ENCODE data around the gene OR51B2.
"Not testable (repeated sequence)": the region's sequence is repeated elsewhere in the genome, so short reads cannot be mapped to it uniquely, and the experiment has no call there.

The OR51B2 gene

DNA sequence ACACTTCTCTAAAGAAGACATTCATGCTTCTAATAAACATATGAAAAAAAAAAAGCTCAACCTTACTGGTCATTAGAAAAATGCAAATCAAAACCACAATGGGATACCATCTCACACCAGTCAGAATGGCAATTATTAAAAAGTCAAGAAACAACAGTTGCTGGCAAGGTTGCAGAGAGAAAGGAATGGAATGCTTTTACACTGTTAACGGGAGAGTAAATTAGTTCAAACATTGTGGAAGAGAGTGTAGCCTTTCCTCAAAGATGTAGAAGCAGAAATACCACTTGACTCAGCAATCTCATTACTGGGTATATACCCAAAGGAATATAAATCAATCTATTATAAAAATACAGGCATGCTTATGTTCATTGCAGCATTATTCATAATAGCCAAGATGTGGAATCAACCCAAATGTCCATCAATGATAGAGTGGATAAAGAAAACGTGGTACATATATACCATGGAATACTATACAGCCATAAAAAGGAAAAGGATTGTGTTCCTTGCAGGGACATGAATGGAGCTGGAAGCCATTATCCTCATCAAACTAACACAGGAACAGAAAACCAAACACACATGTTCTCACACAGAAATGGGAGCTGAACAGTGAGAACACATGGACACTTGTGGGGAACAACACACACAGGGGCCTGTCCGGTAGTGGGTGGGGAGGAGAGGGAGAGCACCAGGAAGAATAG lies 10.6 kb downstream of the OR51B2 start:
- not testable (repeated sequence) for DNase-seq (ENCODE audit: low read depth in 2 of 2)

DNA sequence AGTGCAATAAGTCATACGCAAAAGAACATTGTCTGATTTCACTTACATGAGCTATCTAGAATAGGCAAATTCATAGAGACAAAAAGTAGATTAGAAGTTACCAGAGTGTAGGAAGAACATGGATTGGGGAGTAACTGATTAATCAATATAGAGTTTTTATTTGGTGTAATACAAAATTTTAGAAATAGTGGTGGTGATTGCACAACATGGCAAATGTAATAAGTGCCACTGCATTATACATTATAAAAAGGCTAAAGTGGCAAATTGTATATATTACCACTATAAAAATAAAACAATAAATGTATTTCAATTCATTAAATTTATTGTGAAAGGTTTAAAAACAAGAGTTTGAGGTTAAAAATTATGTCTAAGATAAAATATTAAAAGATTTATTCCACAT lies 13.7 kb downstream of the OR51B2 start:
- no peak for DNase-seq (ENCODE audit: low read depth in 2 of 2)

DNA sequence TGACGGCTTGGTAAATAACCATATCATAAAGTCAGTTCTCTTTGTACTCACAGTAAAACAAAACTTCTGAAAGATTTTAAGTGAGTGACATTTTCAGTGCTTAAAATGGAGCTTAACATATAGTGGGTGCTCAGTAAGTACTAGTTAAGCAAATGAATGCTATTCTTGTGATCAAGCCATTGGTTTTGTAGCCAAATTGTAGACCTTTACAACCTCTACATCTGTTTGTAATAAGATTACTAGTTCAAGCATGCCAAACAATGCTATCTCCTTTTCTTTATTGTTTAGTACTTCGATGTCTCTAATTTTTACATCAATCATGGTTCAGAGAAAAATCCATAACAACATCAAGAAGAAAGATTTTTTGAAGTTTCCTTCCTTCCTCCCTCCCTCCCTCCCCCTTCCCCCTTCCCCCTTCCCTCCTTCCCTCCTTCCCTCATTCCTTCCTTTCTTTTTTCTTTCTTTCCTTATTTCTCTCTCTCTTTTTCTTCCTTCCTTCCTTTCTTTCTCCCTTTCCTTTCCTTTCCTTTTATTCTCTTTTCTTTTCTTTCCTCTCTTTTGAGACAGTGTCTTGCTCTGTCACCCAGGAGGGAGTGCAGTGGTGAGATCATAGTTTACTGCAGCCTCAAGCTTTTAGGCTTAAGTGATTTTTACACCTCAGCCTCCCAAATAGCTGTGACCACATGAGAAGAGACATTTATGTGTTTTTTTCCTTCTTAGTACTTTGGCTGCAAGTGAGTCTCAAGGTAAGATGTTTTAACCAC lies 16.7 kb downstream of the OR51B2 start:
- no peak for DNase-seq (ENCODE audit: low read depth in 2 of 2)

DNA sequence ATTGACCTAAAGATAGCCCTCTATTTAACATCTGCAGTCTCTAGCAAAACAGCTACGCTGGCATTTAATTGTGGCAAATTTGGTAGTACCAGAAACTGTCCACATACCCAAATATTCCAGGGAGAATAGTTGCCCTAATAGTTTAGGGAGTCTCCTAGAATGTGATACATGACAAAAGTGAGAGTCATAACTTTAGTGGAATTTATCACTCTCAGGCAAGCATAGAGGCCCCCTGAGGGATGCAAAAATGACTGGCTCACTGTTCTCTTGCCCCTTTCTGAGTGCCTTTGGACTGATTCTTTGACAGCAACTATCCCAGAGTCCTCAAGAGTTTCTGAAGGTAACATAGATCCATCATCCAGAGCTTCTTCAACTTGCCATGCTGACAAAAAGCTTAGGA lies 20.1 kb downstream of the OR51B2 start:
- DNase-seq (ENCODE audit: low read depth in 2 of 2) = no peak

DNA sequence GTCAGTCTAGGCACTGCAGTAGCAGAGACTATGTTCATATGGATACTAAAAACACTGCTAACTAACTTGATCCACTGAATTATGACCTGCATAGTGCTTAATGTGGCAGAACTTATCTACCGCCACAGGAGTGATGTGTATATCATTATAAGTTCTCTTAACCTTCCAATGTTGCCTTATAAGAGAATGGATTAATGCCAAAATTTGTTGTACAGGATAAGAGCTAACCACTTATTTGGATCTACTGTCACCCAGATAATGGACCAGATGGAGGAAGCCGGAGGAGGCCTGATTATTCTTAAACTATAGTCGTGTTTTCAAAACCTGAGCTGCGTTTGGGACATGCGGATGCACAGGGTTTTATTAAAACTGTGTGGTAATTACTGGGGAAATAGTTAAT lies 20.5 kb downstream of the OR51B2 start:
- DNase-seq (ENCODE audit: low read depth in 2 of 2) = no peak

DNA sequence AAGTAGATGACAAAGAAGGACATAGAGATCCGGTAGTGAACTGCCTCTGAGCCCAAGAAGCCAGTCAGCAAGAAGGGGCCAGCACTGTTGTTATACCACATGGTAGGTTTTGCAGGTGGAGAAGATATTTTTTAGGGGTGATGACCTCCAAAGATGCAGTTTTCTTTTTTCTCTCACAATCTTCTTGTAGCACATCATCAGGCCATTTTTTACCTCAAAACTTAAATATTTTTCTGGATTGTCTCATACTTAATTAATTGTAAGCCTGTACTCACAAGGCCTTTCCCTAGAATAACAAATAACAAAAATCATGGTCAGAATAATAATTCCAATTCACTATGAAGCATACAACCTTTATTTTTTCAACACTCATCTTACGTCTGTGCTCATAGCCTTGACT lies 22.3 kb downstream of the OR51B2 start, which contains the start of gene OR51B4:
Gene OR51B4 (minus strand): TSS at position 101 of the 400 bp plus-strand sequence. CDS start 0 bp downstream, at position 101.
- no peak for DNase-seq (ENCODE audit: low read depth in 2 of 2)

DNA sequence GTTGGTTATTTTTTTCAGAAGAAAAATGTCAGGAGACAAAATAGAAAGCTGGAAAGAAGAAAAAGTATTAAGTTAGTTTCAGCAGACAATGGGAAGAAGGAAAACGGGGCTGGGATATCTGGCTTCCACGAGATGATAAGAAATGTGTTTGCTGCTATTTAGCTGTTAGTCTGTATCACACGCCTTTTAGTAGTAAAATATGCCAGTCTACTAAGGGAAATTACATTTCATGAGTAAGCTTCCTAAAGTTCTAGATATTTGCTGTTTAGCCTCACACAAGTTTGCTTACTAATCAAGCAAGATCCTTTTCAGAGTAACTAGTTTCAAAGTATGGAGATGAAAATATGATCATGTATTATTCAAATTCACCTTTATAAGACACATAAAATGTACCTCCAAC lies 23.8 kb downstream of the OR51B2 start:
- DNase-seq (ENCODE audit: low read depth in 2 of 2) = no peak

DNA sequence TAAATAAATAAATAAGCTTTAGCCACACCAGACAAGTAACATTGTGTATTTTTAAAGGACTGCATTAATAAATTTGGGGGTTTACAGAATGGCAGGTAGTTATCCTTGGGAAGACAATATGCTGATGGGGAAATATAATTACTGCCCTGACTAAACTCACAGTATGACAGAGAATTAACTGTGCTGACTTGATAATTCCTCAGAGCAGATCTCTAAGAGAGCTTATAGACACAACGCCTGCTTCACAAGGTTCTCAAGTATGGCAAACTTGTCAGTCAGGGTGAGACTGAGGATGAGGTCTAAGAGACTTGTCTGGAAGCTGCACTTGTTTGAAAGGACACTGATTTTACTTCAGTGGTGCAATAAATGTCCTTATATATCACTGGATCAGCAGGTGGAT lies 25.6 kb downstream of the OR51B2 start:
- no peak for DNase-seq (ENCODE audit: low read depth in 2 of 2)

DNA sequence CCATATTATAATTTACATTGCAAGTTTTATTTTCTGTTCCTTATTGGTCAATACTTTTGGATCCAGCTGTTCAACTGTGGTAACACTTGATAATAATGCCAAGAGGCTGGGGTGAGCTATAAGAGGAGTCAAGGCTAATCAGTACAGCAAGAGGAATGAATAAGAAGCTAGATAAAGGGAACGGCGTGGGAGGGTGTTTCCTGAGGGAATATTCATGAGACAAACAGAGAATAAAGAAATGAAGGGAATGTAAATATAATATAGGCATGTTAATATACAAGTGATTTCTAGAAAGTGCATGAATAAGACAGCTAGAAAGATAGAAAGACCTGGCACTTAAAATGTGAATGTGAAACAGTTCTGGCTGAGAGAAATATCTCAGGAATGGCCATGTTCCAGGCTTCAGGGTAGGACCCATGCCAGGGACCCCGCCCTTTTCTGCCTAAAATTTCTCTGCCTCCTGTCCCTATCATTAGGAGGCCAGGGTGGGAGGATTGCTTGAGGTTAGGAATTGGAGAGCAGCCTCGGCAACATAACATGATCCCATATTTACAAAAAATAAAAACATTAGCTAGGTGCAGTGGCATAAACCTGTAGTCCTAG lies 26.3 kb downstream of the OR51B2 start:
- DNase-seq (ENCODE audit: low read depth in 2 of 2) = no peak

DNA sequence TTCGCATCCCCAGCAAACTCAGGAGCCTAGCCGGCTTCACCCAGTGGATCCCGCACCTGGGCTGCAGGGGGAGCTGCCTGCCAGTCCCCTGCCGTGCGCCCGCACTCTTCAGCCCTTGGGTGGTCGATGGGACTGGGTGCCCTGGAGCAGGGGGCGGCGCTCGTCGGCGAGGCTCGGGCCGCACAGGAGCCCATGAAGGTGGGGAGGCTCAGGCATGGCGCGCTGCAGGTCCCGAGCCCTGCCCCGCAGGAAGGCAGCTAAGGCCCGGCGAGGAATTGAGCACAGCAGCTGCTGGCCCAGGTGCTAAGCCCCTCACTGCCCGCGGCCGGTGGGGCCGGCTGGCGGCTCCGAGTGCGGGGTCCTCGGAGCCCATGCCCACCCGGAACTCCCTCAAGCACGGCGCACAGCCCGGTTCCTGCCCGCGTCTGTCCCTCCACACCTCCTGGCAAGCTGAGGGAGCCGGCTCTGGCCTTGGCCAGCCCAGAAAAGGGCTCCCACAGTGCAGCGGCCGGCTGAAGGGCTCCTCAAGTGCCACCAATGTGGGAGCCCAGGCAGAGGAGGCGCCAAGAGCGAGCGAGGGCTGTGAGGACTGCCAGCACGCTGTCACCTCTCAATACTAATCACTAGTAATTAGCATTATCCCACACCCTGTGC lies 29.6 kb downstream of the OR51B2 start:
- not testable (repeated sequence) for DNase-seq (ENCODE audit: low read depth in 2 of 2)

DNA sequence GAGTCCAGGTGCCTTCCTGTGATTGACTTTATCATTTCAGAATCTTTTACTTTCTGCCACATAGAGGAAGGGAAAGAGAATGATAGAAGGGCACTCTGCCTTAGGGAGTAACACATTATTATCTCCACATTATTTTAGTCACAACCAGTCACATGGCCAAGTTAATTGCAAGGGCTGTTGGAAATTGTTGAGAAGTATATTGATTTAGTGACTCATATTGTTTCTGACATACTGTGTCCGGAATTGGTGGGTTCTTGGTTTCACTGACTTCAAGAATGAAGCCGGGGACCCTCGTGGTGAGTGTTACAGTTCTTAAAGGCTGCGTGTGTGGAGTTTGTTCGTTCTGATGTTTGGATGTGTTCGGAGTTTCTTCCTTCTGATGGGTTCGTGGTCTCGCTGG lies 31.1 kb downstream of the OR51B2 start:
- DNase-seq (ENCODE audit: low read depth in 2 of 2) = no peak

DNA sequence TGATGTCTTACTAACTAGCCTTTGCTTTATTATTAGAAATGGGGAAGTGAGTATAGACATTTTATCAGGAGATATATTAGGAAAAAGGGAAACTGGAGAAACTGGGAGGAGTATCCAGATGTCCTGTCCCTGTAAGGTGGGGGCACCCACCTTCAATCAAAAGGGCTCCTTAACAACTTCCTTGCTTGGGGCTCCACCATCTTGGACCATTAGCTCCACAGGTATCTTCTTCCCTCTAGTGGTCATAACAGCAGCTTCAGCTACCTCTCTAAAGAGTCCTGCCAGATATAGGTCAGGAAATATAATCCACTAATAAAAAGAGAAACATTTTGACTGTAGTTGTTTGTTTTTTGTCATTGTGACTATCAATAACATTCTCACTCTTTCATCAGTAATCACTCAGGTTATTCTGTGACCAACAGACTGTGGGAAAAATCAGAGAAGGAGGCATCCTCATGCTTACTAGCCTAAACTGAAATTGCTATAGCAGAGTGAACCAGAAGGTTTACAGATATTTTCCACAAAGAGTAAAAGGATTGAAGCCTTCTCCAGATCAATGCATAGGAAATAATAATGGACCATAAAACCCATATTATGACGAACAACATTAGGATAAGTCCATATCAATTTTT lies 32.8 kb downstream of the OR51B2 start:
- no peak for DNase-seq (ENCODE audit: low read depth in 2 of 2)

DNA sequence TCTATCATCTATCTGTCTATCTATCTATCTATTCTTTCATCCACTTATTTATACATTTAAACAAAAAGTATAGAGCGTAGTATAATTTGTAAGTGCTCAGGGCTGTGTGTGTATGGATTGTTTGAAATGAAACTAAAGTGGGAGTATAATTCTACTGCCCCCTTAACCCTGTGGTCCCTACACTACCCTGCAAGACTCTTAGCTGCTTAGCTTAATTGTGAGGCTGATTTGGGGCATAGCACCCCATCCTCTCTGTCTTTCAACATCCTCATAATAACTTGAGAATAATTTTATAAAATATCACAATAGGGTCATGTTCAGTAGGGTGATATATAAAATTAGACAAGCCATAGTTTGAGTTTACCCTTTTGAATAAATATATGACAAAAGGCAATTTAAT lies 34.0 kb downstream of the OR51B2 start:
- DNase-seq (ENCODE audit: low read depth in 2 of 2) = no peak

DNA sequence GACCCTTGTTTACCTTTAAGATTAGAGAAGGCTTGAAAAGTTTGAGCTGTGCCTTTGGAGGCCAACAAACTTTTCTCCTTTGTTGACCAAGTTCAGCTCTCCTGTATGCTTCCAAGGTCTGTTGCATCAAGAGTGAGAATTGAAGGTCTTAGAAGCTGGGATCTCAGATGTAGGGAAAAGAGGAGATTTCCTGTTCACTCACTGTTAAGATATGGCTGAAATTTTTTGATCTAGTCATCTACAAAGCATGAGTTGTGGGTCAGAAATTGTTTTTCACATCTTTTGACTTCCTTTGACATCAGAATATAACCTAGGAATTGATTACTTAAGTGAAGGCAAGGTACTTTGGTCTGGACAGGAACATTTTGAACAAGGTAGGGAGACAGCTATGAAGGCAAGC lies 34.4 kb downstream of the OR51B2 start:
- DNase-seq (ENCODE audit: low read depth in 2 of 2) = no peak

DNA sequence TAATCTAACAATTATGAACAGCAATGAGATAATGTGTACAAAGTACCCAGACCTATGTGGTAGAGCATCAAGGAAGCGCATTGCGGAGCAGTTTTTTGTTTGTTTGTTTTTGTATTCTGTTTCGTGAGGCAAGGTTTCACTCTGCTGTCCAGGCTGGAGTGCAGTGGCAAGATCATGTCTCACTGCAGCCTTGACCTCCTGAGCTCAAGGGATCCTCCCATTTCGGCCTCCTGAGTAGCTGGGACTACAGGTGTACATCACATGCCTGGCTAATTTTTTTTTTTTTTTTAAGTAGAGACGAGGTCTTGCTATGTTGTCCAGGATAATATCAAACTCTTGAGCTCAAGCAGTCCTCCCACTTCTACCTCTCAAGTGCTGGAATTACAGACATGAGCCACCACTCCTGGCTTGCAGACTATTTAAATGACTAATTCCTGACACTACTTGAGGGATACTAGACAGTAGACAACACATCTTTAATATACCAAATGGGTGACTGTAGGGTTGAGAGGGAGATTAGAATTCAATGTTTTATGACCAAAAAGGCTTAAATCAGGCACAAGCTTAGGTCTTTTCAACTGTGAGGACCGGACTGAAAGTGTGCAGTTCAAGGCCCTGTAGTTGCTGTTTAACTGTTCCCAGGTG lies 35.1 kb downstream of the OR51B2 start:
- no peak for DNase-seq (ENCODE audit: low read depth in 2 of 2)

DNA sequence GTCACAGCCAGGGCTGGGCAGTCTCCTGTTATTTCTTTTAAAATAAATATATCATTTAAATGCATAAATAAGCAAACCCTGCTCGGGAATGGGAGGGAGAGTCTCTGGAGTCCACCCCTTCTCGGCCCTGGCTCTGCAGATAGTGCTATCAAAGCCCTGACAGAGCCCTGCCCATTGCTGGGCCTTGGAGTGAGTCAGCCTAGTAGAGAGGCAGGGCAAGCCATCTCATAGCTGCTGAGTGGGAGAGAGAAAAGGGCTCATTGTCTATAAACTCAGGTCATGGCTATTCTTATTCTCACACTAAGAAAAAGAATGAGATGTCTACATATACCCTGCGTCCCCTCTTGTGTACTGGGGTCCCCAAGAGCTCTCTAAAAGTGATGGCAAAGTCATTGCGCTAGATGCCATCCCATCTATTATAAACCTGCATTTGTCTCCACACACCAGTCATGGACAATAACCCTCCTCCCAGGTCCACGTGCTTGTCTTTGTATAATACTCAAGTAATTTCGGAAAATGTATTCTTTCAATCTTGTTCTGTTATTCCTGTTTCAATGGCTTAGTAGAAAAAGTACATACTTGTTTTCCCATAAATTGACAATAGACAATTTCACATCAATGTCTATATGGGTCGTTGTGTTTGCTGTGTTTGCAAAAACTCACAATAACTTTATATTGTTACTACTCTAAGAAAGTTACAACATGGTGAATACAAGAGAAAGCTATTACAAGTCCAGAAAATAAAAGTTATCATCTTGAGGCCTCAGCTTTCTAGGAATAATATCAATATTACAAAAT lies 35.8 kb downstream of the OR51B2 start:
- no peak for DNase-seq (ENCODE audit: low read depth in 2 of 2)

DNA sequence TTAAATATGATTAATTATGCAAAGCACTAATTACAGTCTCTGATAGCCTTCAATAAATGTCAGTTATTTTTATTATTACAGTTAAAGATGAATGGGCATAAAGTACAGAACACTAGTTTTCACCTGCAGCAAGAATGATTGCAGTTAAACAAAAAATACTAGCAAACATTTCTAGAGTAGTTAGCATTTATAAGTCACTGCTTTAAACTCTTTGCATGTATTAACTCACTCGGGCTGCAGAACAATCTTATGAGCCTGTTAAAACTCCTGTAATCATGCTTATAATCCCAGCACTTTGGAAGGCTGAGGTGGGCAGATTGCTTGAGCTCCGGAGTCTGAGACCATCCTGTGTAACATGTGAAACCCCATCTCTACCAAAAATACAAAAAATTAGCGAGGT lies 37.2 kb downstream of the OR51B2 start:
- DNase-seq (ENCODE audit: low read depth in 2 of 2) = no peak

DNA sequence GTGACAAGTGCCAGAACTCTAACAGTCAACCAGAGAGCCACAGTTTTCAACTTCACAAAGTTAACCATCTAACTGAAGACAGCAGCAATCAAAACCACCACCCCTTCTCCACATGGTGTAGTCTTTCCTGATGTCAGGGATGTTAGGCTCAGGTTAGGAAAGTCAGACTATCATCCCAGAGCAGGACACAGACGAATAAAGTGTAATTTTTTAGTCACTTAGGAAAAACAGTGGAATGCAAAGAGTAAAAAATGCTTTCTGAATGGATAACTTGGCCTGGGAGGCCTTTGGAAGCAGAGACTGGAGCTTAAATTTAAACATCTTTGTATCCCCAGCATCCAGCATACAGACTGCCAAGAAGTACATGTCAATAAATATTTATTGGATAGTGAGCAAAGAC lies 37.7 kb downstream of the OR51B2 start:
- no peak for DNase-seq (ENCODE audit: low read depth in 2 of 2)

DNA sequence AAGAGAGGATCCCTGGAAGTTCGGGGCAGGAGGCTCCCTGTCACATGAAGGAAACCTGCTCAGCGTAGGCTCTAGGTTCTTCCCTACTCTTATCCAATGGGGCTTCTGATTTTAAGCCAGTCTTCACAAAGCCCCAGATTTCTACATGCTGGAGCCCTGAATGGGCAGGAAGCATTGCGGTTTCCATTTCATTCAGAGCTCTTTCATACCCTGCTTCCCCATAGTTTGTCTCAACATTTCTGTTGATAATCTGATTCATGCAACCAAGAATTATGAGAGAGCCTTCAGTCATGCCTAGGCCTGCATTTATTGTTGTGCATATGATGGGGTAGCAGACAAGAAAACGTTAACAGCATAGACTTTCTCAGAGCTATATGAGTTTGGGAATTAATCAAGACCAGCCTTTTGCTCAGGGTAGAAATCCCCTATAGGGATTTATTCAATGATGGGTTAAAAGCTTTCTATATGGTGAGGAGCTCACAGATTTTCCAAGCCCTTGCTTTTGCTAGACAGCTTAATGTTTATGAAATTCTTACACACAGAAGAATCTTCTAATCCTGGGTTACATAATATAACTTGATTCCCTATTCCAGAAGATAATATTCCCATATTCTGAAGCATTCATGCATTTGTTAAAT lies 38.3 kb downstream of the OR51B2 start:
- no peak for DNase-seq (ENCODE audit: low read depth in 2 of 2)

DNA sequence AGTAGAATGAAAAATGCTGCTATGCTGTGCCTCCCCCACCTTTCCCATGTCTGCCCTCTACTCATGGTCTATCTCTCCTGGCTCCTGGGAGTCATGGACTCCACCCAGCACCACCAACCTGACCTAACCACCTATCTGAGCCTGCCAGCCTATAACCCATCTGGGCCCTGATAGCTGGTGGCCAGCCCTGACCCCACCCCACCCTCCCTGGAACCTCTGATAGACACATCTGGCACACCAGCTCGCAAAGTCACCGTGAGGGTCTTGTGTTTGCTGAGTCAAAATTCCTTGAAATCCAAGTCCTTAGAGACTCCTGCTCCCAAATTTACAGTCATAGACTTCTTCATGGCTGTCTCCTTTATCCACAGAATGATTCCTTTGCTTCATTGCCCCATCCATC lies 39.5 kb downstream of the OR51B2 start:
- no peak for DNase-seq (ENCODE audit: low read depth in 2 of 2)
